Panc1 (cell line): ENCODE data around the gene SDC3.

Experiments
- CTCF ChIP-seq: fragments of 450-650 bp; IDR thresholded peaks from 2 replicates; pipeline ENCODE4 v1.5.1; 2017; ENCODE audit warnings: mild to moderate bottlenecking
- POLR2AphosphoS5 ChIP-seq: IDR thresholded peaks from 2 replicates; pipeline ENCODE4 v1.6.1; 2012; ENCODE audit warnings: mild to moderate bottlenecking, low read depth, low read length, moderate library complexity
- SIN3A ChIP-seq: IDR thresholded peaks from 2 replicates; pipeline ENCODE4 v1.6.1; 2012; ENCODE audit warnings: low read depth, mild to moderate bottlenecking, low read length, moderate library complexity, borderline replicate concordance; ENCODE audit not compliant: insufficient read depth
- TCF7L2 ChIP-seq: IDR thresholded peaks from 2 replicates; pipeline ENCODE4 v1.6.1; 2011; ENCODE audit warnings: mild to moderate bottlenecking, low read depth, low read length, inconsistent platforms
- TF ChIP-seq, protein P1 (sequence below), 2 experiments: IDR thresholded peaks; 2 replicates each; pipeline ENCODE4 v1.6.1; 2011 to 2012; ENCODE audit warnings: low read depth in 2 of 2, control low read depth in 1 of 2, low read length in 1 of 2, mild to moderate bottlenecking in 1 of 2, moderate library complexity in 1 of 2; ENCODE audit not compliant: insufficient read depth in 1 of 2

GRCh38 chr1:30877205-30877912 is 31.2 kb downstream of the SDC3 start:
- no peak for TF ChIP-seq CTCF
- TF ChIP-seq TCF7L2, result no peak
- TF ChIP-seq POLR2AphosphoS5, result no peak
- TF ChIP-seq, protein P1, sequence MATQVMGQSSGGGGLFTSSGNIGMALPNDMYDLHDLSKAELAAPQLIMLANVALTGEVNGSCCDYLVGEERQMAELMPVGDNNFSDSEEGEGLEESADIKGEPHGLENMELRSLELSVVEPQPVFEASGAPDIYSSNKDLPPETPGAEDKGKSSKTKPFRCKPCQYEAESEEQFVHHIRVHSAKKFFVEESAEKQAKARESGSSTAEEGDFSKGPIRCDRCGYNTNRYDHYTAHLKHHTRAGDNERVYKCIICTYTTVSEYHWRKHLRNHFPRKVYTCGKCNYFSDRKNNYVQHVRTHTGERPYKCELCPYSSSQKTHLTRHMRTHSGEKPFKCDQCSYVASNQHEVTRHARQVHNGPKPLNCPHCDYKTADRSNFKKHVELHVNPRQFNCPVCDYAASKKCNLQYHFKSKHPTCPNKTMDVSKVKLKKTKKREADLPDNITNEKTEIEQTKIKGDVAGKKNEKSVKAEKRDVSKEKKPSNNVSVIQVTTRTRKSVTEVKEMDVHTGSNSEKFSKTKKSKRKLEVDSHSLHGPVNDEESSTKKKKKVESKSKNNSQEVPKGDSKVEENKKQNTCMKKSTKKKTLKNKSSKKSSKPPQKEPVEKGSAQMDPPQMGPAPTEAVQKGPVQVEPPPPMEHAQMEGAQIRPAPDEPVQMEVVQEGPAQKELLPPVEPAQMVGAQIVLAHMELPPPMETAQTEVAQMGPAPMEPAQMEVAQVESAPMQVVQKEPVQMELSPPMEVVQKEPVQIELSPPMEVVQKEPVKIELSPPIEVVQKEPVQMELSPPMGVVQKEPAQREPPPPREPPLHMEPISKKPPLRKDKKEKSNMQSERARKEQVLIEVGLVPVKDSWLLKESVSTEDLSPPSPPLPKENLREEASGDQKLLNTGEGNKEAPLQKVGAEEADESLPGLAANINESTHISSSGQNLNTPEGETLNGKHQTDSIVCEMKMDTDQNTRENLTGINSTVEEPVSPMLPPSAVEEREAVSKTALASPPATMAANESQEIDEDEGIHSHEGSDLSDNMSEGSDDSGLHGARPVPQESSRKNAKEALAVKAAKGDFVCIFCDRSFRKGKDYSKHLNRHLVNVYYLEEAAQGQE (IDR thresholded peaks at IDR 0.05; ENCODE audit: insufficient read depth in 1 of 2, low read depth in 2 of 2, low read length in 1 of 2), result no peak
- TF ChIP-seq SIN3A, result no peak
